ENCODE measurements around the gene UBTD2. TPM values are rescaled to one million over a fixed set of nuclear protein-coding genes. Genes with fewer than 3 reads are reported as not detected.

Gene UBTD2
- total and polyA plus RNA-seq, 2 experiments from 2014 or later: 17.9 to 46.3 TPM

DNA sequence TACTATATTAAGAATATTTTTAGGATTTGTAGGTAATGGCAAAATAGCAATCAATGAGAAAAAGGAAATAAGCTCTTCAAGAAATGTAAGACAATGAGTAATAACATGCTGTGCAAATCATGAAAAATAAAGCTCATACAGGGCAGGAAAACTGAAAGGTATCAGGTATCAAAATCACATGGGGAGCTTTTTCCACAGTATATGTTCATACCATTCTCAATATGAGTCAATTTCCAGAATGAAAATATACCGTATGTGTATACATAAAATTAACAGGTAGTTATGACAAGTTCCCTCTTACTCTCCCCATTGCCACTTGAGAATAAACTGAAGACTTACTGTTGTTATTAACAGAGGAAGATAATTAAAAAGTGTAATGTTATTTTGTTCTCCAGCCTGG is 53.7 kb downstream of the UBTD2 start:
- Mint-ChIP-seq H3K27ac (no peak overlapping the region; the same call in 1 of the 2 replicates), H3K27me3 (ENCODE audit: insufficient read depth, low read depth, poor library complexity) (no peaks in the 10 kb centered on the region), H3K36me3 (ENCODE audit: low read depth) (peaks cover 51% of the 10 kb centered on the region), H3K9me3 (no peaks in the 10 kb centered on the region), H3K4me1 (peaks cover 3% of the 10 kb centered on the region; the same call in 2 of the 3 replicates), H3K4me3 (no peak overlapping the region)
- H3K36me3 ChIP-seq (ENCODE audit: insufficient read depth): peaks cover 7% of the 10 kb centered on the region; the same call in 1 of the 2 replicates
- no peak overlapping the region for H3K4me2 ChIP-seq
- H3K79me2 ChIP-seq (replicated peaks; ENCODE audit: insufficient read depth): peaks cover 17% of the 10 kb centered on the region
- H3K4me1 ChIP-seq (ENCODE audit: insufficient read depth): no peaks in the 10 kb centered on the region
- DNase-seq (ENCODE audit: low spot score): no peak
- H4K20me1 ChIP-seq (replicated peaks; ENCODE audit: insufficient read depth): peaks cover 16% of the 10 kb centered on the region; the same call in 1 of the 2 replicates
- H3F3A ChIP-seq (replicated peaks; ENCODE audit: low read depth): 0 out of 2 replicates have a peak, but pooled peaks cover 4% of the 10 kb centered on the region
- no peak overlapping the region for H3K4me3 ChIP-seq
- ATAC-seq: no peak
- no peaks in the 10 kb centered on the region for H3K9me2 ChIP-seq (ENCODE audit: insufficient read depth)
- no peaks in the 10 kb centered on the region for H3K27me3 ChIP-seq (ENCODE audit: insufficient read depth)
- TF ChIP-seq, protein P1, sequence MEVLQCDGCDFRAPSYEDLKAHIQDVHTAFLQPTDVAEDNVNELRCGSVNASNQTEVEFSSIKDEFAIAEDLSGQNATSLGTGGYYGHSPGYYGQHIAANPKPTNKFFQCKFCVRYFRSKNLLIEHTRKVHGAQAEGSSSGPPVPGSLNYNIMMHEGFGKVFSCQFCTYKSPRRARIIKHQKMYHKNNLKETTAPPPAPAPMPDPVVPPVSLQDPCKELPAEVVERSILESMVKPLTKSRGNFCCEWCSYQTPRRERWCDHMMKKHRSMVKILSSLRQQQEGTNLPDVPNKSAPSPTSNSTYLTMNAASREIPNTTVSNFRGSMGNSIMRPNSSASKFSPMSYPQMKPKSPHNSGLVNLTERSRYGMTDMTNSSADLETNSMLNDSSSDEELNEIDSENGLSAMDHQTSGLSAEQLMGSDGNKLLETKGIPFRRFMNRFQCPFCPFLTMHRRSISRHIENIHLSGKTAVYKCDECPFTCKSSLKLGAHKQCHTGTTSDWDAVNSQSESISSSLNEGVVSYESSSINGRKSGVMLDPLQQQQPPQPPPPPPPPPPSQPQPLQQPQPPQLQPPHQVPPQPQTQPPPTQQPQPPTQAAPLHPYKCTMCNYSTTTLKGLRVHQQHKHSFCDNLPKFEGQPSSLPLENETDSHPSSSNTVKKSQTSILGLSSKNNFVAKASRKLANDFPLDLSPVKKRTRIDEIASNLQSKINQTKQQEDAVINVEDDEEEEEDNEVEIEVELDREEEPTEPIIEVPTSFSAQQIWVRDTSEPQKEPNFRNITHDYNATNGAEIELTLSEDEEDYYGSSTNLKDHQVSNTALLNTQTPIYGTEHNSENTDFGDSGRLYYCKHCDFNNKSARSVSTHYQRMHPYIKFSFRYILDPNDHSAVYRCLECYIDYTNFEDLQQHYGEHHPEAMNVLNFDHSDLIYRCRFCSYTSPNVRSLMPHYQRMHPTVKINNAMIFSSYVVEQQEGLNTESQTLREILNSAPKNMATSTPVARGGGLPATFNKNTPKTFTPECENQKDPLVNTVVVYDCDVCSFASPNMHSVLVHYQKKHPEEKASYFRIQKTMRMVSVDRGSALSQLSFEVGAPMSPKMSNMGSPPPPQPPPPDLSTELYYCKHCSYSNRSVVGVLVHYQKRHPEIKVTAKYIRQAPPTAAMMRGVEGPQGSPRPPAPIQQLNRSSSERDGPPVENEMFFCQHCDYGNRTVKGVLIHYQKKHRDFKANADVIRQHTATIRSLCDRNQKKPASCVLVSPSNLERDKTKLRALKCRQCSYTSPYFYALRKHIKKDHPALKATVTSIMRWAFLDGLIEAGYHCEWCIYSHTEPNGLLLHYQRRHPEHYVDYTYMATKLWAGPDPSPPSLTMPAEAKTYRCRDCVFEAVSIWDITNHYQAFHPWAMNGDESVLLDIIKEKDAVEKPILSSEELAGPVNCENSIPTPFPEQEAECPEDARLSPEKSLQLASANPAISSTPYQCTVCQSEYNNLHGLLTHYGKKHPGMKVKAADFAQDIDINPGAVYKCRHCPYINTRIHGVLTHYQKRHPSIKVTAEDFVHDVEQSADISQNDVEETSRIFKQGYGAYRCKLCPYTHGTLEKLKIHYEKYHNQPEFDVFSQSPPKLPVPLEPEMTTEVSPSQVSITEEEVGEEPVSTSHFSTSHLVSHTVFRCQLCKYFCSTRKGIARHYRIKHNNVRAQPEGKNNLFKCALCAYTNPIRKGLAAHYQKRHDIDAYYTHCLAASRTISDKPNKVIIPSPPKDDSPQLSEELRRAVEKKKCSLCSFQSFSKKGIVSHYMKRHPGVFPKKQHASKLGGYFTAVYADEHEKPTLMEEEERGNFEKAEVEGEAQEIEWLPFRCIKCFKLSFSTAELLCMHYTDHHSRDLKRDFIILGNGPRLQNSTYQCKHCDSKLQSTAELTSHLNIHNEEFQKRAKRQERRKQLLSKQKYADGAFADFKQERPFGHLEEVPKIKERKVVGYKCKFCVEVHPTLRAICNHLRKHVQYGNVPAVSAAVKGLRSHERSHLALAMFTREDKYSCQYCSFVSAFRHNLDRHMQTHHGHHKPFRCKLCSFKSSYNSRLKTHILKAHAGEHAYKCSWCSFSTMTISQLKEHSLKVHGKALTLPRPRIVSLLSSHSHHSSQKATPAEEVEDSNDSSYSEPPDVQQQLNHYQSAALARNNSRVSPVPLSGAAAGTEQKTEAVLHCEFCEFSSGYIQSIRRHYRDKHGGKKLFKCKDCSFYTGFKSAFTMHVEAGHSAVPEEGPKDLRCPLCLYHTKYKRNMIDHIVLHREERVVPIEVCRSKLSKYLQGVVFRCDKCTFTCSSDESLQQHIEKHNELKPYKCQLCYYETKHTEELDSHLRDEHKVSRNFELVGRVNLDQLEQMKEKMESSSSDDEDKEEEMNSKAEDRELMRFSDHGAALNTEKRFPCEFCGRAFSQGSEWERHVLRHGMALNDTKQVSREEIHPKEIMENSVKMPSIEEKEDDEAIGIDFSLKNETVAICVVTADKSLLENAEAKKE (CRISPR knock-in tag; IDR thresholded peaks at IDR 0.05): no peak
- TF ChIP-seq, protein P2, sequence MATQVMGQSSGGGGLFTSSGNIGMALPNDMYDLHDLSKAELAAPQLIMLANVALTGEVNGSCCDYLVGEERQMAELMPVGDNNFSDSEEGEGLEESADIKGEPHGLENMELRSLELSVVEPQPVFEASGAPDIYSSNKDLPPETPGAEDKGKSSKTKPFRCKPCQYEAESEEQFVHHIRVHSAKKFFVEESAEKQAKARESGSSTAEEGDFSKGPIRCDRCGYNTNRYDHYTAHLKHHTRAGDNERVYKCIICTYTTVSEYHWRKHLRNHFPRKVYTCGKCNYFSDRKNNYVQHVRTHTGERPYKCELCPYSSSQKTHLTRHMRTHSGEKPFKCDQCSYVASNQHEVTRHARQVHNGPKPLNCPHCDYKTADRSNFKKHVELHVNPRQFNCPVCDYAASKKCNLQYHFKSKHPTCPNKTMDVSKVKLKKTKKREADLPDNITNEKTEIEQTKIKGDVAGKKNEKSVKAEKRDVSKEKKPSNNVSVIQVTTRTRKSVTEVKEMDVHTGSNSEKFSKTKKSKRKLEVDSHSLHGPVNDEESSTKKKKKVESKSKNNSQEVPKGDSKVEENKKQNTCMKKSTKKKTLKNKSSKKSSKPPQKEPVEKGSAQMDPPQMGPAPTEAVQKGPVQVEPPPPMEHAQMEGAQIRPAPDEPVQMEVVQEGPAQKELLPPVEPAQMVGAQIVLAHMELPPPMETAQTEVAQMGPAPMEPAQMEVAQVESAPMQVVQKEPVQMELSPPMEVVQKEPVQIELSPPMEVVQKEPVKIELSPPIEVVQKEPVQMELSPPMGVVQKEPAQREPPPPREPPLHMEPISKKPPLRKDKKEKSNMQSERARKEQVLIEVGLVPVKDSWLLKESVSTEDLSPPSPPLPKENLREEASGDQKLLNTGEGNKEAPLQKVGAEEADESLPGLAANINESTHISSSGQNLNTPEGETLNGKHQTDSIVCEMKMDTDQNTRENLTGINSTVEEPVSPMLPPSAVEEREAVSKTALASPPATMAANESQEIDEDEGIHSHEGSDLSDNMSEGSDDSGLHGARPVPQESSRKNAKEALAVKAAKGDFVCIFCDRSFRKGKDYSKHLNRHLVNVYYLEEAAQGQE (IDR thresholded peaks at IDR 0.05; ENCODE audit: unreplicated experiment): no peak
- TF ChIP-seq EZH2 (IDR thresholded peaks at IDR 0.05; ENCODE audit: low read depth, unreplicated experiment) (no peak), POLR2AphosphoS5 (IDR thresholded peaks at IDR 0.05; ENCODE audit: low read depth) (no peak), CREB1 (CRISPR knock-in tag; IDR thresholded peaks at IDR 0.05; ENCODE audit: low read depth) (no peak), NANOG (IDR thresholded peaks at IDR 0.05; ENCODE audit: borderline replicate concordance) (no peak), ZNF331 (CRISPR knock-in tag; IDR thresholded peaks at IDR 0.05; ENCODE audit: low read depth) (no peak)
- TF ChIP-seq, protein P3, sequence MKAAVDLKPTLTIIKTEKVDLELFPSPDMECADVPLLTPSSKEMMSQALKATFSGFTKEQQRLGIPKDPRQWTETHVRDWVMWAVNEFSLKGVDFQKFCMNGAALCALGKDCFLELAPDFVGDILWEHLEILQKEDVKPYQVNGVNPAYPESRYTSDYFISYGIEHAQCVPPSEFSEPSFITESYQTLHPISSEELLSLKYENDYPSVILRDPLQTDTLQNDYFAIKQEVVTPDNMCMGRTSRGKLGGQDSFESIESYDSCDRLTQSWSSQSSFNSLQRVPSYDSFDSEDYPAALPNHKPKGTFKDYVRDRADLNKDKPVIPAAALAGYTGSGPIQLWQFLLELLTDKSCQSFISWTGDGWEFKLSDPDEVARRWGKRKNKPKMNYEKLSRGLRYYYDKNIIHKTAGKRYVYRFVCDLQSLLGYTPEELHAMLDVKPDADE (IDR thresholded peaks at IDR 0.05): no peak
- no peak overlapping the region for H2AFZ ChIP-seq
- H3K27ac ChIP-seq (ENCODE audit: low read depth): no peak overlapping the region

Data from GM23338 (cell line).